IPS-18c (cell line): ENCODE results near the gene NPDC1.
A peak's percentile ranks its signal among the peaks of the same experiment; 100 is the strongest.
"Not testable (repeated sequence)": the region's sequence is repeated elsewhere in the genome, so short reads cannot be mapped to it uniquely, and the experiment has no call there.

Source experiments
- H3K4me3 ChIP-seq: 2 replicates; pipeline ENCODE4 v1.7.0; 2013; ENCODE audit warnings: low read depth, mild to moderate bottlenecking, low read length, moderate library complexity; ENCODE audit not compliant: insufficient read depth
- H3K9me3 ChIP-seq: one replicate; pipeline ENCODE4 v1.6.1; 2013; ENCODE audit warnings: mild to moderate bottlenecking, low read length, moderate library complexity; ENCODE audit not compliant: control insufficient read depth, insufficient read depth

NPDC1 gene

DNA sequence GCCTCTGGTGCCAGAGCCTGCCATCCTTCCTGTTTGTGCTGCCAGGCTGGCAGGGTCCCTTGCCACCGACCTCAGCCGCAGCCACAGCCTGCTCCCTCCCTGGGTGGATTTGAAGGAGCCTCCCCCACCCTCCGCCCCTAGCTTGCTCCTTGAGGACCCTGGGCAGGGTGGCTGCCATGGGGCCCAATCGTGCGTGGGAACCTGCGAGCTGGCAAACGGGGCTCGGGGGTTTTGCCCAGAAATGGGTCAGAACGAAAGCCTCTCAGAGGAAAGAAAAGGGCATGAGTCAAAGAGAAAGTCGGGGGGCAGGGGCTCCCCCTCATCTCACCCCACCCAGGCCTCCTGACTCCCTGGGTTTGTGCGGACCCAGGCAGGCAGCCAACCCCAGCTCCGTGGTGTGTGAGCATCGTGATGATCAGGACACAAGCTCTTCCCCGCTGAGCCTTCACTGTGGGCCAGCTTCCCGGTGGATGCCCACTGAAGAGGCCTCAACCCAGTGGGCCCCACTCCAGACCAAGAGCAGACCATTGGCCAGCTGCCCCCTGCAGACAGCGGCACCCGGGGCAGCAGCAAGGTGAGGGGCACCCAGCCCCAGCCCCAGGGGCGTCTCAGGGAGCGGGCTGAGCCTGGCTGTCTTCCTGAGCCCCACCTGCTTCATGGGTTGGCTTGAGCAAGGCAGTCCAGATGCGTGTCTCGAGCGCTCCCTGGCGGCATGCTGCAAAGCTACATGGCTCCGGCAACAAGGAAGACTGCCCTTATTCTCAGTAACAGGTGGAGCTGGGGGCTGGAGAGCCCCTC, 11.1 kb downstream of the NPDC1 start:
- H3K4me3 ChIP-seq, result no peak overlapping the region
- H3K9me3 ChIP-seq, result no peaks in the 10 kb centered on the region

DNA sequence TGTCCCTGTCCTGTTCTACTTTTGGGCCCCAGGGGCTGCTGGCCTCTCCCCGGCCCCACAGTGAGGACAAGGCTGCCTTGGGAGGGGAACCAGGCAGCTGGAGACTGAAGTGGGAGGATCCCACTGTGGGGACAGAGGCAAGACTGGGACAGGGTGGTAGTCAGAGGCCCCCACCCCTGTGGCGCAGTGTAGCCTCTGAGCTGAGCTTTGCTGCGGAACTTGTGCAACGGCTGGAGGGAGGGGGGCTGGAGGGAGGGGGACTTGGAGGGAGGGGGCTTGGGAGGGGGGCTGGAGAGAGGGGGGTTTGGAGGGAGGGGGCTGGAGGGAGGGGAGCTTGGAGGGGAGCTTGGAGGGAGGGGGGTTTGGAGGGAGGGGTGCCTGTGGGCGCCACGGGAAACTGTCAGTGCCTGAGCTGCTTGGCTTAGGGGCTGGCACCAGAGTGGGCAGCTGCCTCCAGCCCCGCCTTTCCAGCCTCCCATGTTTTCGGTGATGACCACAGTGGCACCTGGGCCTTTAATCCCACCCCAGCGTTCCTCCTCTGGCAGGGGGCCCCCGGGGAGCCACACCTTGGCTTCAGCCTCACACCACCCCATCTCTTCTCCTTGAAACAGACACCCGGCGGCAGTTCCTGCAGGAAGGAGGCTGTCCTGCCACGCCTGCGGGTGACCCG, 11.8 kb downstream of the NPDC1 start:
- no peak overlapping the region for H3K4me3 ChIP-seq

DNA sequence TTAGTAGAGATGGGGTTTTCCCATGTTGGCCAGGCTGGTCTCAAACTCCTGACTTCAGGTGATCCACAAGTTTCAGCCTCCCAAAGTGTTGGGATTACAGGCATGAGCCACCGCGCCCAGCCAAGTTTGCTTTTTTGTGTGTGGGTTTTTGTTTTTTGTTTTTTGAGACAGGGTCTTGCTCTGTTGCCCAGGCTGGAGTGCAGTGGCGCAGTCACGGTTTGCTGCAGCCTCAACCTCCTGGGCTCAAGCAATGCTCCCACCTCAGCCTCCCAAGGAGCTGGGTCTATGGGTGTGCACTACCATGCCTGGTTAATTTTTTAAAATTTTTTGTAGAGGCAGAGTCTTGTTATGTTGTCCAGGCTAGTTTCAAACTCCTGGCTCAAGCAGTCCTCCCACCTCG, 12.5 kb downstream of the NPDC1 start:
- H3K9me3 ChIP-seq, result not testable (repeated sequence)

More for the DNA sequence above, 11.8 kb downstream of the NPDC1 start:
- no peaks in the 10 kb centered on the region for H3K9me3 ChIP-seq

DNA sequence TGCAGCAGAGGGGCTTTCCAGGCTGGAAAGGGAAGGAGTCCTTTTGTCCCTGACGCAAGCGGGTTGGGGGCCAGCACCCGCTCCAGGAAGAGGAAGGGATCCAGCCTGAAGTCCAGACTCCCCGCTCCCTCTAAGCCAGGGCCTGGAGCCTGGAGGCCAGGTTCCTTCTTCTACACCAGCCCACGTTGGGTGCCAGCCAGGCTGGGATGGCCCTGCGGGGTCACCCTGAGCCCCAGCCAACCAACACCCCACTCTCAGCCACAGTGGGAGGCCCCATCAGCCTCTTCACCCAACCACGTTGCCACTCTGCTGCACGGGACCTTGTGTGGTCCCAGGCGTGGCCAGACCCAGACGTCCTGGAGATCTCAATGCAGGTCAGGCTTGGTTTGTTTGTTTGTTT, 13.1 kb downstream of the NPDC1 start:
- Histone ChIP-seq H3K4me3 (no peak overlapping the region), H3K9me3 (no peaks in the 10 kb centered on the region)

More for the DNA sequence above, 12.5 kb downstream of the NPDC1 start:
- not testable (repeated sequence) for H3K4me3 ChIP-seq

DNA sequence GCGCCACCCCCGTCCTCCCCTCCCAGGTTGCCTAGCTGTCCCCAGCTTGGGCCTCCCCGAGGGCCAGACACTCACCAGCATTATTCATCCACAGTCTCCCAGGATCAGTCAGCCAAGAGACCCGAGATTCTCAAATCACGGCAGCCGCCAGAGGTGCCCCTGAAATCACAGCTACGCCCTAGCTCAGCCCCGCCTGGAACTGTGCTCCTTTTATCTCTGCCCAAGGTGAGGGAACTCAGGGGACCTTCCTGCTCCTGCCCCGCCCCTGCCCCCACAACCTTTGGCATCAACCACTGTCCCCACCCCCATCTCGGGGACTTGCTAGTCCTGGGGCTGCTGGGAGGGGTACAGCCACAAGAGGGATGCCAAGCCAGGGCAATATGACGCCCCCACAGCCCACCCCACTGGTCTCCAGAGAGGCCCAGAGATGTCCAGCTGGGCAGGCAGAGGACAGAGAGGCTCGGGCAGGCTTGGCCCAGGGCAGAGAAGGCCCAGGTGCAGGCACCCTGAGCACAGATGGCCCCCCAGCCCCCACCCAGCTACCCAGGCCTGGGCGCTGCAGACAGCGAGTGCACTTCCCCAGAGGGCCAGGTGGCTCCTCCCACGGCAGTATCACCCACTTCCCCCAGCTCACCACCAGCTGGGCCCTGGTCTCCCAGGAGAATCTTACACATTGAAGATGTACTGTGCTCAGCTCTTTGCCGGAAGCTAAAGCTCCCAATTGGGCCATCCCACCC, 13.9 kb downstream of the NPDC1 start, which contains the start of gene FUT7:
Gene FUT7, minus strand, starts transcription at position 185 of the 737 bp plus-strand sequence. Its CDS starts 97 bp downstream, at position 88.
- H3K4me3 ChIP-seq, result no peak within 1 kb of the TSS
- no peaks in the 10 kb centered on the region for H3K9me3 ChIP-seq

DNA sequence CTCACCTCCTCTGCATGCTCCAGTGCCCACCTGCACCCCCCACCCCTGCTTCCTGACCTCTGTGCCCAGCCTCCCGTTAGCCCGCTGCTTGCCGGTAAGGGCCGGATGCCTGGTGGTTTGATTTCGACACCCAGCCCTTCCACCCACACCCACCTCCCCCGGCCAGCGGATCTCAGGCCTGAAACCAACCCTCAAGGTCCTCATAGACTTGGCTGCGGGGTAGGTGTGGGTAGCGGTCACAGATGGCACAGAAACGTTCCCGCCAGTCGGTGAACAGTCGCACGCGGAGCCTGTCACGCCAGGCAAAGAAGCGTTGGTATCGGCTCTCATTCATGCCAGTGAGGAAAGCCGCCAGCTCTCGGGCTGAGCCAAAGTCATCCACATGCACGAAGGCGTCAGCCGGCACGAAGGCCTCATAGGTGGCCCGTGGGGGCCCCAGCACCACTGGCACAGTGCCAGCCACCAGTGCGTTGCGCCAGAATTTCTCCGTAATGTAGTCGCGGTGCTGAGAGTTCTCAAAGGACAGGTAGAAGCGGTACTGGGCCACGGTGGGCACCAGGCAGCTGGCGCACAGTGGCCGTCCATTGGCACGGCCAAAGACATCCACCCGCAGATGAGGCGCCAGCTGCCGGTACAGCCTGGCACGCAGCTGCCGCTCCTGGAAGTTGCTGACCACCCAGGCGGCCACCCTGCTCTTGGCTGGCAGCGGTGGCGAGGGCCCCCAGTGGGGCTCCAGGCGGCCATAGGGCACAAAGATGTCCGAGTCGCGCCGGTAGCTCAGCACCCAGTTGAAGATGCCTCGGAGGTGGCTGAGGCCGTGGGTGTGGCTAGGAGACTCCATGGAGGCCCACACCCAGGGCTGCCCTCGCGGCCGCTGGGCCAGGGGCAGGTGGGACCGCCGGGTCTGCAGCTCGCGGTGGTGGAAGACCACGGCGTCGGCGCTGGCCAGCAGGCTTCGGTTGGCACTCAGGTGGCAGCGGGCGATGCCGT, 15.1 kb downstream of the NPDC1 start:
- H3K9me3 ChIP-seq, result no peaks in the 10 kb centered on the region
- no peak overlapping the region for H3K4me3 ChIP-seq

DNA sequence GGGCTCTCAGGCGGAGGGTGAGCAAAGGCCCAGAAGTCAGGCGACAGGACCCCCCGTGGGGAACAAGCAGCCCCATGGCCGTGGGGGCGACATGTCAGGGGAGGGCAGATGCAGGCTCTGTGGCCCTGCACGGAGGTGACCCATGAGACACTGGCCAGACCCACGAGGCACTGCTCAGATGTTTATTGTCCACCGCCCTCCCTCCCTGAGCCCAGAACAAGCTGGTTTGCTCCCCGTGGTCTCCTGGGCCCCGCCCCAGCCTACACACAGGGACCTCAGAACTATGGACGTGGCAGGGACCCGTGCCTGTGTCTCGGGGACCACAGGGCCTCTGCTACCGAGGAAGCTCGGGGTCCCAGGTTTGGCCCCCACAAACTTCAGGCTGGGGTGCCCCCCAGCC, 16.0 kb downstream of the NPDC1 start:
- no peaks in the 10 kb centered on the region for H3K9me3 ChIP-seq
- no peak overlapping the region for H3K4me3 ChIP-seq

DNA sequence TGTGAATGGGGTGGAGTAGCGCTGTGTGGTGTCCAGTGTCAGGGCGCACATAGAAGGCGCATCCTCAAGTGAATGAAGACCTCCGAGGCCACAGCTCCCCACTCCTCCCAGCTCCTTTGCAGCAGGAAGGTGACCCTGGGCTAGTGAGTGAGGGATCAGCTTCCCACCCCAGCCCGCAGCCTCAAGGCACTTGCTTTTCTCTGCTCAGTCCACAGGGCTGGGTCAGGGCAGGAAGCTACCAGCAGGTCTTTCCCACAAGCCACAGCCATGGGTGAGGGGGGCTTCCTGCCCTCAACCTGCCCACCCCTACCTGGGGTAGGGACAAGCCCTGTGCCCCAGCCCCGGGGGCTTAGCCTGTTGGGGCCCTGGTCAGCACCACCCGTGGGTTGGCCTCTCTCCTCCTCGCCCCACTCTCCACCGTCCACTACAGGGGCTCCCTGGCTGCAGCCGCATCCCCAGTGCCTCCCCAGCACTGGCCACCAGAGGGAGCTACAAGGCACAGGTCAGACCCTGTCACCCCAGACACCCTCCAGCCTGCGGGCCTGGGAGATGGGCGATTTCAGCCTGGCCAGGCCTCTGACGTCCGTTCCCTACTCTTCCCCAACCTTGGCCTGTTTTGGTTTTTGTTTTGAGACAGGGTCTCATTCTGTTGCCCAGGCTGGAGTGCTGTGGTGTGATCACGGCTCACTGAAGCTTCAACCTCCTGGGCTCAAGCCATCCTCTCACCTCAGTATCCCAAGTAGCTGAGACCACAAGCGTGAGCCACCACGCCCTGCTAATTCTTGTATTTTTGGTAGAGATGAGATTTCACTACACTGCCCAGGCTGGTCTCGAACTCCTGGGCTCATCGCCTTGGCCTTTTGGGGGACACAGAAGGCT, 16.7 kb downstream of the NPDC1 start:
- H3K4me3 ChIP-seq, result peak overlapping the region; percentile 71; the same call in 1 of the 2 replicates
- H3K9me3 ChIP-seq, result no peaks in the 10 kb centered on the region

DNA sequence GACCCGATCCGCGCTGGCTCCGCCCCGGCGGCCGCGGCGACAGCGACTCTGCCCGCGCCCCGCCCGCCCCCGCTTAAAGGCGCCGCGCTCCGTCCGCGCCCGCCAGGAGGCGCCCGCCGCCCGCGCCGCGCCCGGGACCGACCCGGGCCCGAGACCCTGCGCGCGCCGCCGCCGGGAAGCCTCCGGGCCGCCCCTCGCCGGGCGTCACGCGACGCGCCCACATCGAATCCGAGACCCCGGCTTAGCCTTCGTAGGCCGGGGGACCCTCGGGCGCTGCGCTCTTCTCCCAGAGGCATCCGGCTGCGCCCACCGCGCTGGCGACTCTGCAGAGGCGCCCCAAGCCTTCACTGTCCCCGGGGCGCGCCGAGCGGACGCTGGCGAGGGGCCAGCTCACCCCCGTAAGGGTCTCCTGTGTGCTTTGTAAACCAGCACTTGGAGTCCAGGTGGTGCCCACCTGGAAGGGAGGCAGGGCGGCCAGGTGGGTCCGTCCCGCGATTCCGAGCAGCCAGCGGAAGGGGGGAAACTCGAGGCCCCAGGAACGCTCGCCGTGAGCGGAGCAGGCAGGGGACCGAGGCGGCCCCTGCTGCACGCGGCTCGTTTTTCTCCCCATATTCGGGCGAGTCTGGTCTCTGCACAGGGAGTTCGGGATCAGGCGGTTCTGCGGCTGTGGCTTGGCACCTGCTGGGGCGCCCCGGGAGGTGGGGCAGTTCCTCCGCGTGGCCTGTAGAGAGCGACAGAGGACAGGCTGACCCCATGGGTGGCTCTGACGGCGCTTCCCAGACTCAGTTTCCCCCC, 17.5 kb downstream of the NPDC1 start:
- H3K9me3 ChIP-seq, result no peaks in the 10 kb centered on the region
- peak overlapping the region; percentile 71 for H3K4me3 ChIP-seq

DNA sequence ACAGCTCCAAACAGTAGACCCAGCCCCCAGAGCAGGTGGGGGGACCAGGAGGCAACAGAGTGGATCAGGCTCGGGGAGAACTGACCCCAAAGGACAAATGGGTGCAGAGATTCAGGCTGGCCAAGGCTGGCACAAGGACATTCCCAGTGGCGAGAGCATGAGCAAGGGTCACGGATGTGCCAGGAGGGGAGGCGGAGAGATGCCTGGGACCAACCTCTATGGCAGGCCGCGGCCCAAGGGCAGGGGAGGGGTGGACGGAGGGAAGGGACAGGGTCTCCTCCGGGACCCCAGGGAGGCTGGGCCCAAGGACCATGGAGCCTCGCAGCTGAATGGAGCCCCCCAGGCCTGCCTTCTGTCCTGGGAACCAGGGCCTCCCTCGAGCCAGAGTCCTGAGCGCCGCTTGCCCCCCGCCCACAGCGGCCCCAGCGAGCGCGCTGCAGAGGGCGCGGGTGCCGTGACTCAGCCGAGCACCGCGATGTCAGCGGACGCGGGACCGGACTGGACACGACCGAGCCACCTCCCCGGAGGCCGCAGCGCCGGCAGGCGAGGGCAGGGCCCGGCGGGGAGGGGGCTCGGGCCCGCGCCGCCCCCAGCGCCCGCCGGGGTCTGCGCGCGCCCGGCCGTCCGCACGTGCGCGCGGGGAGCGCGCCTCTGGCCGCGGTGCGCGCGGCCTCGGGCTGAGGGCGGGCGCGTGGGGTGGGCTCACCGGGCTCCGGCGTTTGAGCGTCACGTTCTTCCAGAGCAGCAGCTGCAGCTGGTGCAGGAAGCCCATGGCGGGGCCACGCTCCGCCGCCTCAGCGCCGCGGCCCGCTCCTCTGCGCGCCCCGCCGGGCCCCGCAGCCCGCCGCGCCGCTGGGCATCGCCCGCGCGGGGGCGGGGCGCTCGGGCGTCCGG, 18.4 kb downstream of the NPDC1 start, which contains the start of gene ABCA2:
Gene ABCA2, minus strand, starts transcription at position 869 of the 894 bp plus-strand sequence. Its CDS starts 97 bp downstream, at position 772.
- Histone ChIP-seq H3K4me3 (peak within 1 kb of the TSS; percentile 71), H3K9me3 (no peaks in the 10 kb centered on the region)

DNA sequence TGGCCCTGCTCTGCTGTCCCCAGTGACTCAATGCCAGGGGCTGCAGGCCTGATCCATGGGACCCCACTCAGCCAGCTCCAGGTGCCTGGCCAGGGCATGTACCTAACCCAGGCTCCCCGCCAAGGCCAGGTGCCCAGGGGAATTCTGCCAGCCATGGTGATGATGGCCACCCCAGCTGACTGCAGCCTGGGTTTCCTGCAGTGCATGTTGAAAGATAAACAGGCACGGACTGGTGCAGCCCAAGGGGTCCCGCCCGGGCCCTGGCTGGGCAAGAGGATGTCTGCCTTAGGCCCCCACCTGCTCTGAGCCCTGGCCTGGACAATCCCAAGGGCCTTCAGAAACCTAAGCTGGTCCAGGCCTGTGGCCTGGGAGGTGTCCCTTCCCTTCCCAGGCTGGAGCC, 19.1 kb downstream of the NPDC1 start:
- Histone ChIP-seq H3K9me3 (no peaks in the 10 kb centered on the region), H3K4me3 (no peak overlapping the region)

DNA sequence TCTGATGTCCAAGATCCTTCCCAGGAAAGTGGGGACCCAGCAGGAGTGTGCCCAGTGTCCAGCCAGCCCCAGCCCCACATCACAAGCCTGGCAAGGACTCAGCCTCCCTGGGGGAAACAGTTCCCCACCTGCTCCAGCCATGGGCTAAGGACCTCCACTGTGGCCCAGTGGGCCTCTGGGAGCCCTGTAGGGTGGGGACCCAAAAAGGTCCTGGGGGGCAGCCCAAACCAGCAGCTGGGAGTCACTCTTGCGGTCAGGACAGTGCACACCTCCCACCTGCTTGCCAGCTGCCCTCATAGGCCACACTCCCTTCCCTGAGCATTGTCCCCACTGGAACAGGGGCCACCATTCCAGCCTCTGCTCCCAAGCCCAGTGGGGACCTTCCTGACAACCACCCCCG, 19.6 kb downstream of the NPDC1 start:
- Histone ChIP-seq H3K9me3 (no peaks in the 10 kb centered on the region), H3K4me3 (no peak overlapping the region)

DNA sequence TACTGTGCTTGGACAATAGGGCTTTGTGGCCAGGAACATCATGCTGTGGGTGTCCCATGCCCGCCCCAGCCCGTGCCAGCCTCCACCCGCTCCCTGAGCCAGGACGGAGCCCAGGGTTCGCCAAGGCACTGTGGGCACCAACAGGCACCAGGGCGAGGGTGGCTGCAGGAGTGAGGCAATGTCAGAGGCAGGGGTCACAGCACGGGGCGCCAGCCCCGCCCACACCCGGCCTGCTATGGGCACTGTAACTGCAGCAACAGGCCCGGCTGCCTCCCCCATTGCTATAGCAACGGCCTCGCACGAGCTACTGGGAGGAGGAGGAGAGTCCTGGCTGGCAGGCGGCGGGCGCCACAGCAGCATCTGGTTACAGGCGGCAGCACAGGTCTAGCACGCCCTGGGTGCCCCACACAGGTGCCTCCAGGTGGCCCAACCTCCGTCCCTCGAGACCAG, 20.4 kb downstream of the NPDC1 start:
- no peak overlapping the region for H3K4me3 ChIP-seq
- no peaks in the 10 kb centered on the region for H3K9me3 ChIP-seq

DNA sequence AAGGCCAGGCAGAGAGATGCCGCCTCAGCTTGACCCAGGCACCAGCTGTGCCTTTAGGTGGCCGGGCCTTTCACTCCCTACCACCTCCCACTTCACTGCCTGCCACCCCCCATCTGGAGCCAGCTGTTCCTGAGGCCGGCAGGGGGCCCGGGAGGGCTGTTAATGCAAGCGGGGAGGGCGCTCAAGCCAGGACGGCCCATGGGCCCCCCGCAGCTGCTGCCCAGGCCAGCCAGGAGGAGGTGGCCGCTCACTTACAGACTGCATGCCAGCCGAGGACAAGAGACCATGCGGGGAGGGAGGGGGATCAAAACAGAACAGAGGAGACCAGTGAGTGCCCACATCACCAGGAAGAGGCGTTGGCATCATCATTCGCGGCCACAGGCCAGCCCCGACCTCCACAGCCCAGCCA, 22.4 kb downstream of the NPDC1 start:
- Histone ChIP-seq H3K9me3 (no peaks in the 10 kb centered on the region), H3K4me3 (no peak overlapping the region)
